GM18907 (cell line): ENCODE measurements around the gene MRPL36.
"Not testable (repeated sequence)": the region's sequence is repeated elsewhere in the genome, so short reads cannot be mapped to it uniquely, and the experiment has no call there.

Experiments used
- ATAC-seq: cut with Tn5 transposase; IDR thresholded peaks from one replicate; pipeline ENCODE4 v1.9.1; 2021; ENCODE audit warnings: mild to moderate bottlenecking, moderate library complexity; ENCODE audit not compliant: unreplicated experiment

Gene MRPL36

DNA sequence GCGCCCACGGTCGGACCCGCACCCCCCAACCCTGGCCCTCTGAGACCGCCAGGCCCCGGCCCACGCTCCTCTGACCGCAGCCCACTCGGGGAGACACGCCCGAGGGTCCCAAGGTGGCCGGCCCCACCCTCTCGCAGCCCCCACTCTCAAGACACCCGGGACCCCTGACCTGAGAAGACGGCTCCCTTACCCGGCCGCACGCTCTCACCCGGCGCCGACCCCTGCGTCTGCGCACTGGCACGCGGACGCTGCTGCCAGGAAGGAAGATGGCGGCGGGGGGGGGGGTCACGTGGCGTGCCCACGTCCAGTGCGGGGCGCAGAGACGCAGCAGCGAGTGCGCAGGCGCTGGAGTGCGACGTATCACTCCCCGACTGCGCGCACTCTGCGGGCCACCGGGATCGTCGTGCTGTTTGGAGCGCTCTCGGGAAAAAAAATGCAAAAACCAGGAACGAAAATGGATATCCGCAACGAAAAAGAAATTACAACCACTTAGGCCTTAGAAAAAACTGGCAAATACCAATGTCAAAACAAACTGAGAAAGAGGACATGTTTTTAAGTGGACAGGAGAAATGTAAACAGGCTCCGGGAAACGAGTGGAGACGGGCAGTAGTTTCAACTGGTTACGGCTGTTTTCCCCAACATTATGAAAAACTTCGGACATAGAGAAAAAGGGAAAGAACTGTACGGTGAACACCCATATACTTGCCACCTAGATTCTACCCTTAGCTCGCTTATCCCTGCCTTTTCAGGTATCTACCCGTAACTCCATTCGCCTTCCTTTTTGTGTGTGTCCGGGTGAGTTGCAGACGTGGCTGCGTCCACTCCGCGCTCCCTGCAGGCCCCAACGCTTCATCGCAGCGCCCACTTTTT is at the start of gene MRPL36:
MRPL36 (minus strand) TSS at position 236 of the 870 bp plus-strand sequence. CDS start 902 bp downstream, outside the sequence.
- peak; percentile 56 for ATAC-seq

GRCh38 chr5:1847611-1848010 is 48.0 kb upstream of the MRPL36 start:
- ATAC-seq, result no peak

- ATAC-seq, result no peak
Measured at GRCh38 chr5:1847056-1847455, 47.4 kb upstream of the MRPL36 start.

GRCh38 chr5:1846583-1846982 is 46.9 kb upstream of the MRPL36 start:
- ATAC-seq, result no peak

- ATAC-seq, result no peak
Measured at GRCh38 chr5:1845696-1846095, 46.1 kb upstream of the MRPL36 start.

DNA sequence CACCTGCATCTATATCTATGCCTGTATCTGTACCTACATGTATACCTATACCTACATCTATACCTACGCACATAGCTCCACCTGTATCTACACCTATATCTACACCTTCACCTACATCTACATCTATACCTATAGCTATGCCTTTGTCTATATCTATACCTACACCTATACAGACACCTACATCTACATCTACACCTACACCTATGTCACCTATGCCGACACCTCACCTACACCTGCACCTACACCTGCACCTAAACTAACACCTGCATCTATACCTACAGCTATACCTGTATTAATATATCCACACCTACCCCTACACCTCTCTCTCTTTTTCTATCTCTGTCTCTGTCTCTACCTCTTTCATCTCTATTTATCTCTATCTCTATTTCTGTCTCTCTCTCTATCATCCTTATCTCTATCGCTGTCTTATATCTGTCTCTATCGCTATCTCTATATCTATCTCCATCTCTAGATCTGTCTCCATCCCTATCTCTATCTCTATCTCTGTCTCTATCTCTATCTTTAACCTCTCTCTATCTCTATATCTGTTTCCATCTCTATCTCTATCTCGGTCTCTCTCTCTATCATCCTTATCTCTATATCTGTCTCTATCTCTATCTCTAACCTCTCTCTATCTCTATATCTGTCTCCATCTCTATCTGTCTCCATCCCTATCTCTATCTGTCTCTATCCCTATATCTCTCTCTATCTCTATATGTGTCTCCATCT is 45.2 kb upstream of the MRPL36 start:
- no peak for ATAC-seq

- not testable (repeated sequence) for ATAC-seq
Measured at GRCh38 chr5:1843761-1844160, 44.1 kb upstream of the MRPL36 start.

GRCh38 chr5:1842004-1842819 is 42.6 kb upstream of the MRPL36 start:
- no peak for ATAC-seq

DNA sequence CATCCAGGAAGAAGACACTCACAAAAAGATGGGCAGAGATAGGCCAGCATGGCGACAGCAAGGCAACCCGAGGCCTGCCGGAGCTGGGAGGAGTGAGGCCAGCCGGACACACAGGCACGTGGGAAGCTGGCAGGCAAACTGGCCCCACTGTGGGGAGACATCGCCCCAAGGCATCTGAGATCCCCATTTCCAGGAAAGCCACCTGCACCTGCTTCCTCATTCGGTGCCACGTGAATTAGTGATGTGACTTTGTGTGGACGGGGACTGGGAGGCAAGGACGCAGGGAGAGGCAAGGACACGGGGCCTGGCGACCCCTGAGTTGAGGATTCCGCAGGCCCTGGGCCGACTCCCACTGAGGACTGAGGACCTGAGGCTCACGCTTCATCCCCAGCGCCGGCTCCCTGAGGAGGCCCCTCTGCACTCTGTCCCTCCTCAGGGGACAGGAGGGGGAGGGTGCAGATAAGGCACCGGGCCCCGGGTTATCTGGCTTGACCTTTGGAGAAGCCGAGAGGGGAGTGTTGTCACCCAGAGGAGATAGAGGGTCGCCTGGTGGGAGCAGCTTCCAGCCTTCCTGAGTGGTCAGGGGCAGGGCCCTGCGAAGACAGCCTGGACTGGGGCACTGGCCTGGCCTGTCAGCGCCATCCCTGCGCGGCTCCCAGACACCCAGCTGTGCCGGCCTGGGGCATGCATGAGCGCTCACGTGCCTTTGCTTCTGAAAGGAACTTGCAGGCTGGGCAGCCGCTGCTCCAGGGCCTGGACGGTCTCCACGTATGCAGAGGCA is 41.3 kb upstream of the MRPL36 start:
- no peak for ATAC-seq

DNA sequence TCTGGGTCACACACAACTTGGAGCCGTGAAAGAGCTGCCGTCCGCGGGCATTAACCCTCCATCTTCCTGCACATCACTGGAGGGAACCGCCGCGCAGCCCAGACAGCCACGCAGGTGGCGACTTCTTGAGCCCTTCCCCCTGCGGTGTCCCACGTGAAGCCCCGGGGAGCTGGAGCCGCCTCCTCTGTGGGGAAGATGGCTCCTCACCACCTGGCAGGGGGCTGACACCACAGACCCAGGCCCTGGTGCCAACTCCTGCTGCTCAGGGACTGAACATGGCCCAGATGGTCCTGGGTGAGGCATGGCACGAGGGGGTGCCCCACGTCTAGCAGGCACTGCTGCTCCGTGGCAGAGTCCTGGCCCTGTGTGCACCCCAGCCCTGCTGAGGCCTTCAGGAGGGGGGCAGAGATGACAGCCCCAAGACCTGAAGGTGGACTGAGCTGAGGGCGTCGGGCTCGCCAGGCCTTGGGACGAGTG is 40.5 kb upstream of the MRPL36 start:
- no peak for ATAC-seq

DNA sequence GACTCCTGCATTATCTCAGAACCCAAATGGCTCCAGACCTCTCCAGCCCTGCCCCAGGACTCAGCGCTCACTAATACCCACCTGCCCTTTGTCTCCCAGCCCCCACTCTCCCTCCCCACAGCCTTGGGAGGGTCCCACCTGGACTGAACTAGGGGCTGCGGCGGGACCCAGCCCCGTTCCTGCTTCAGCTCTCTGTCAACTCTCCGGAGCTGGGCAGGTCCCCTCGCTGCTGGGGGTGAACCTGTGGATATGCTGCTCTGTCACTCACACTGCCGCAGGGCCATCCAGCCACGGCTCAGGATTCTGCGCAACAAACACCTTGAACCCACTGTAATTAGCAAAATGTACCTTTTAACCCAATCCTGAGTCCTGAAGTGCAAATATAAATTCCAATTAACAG is 38.4 kb upstream of the MRPL36 start:
- no peak for ATAC-seq

- ATAC-seq, result no peak
Measured at GRCh38 chr5:1836891-1837880, 37.5 kb upstream of the MRPL36 start.

DNA sequence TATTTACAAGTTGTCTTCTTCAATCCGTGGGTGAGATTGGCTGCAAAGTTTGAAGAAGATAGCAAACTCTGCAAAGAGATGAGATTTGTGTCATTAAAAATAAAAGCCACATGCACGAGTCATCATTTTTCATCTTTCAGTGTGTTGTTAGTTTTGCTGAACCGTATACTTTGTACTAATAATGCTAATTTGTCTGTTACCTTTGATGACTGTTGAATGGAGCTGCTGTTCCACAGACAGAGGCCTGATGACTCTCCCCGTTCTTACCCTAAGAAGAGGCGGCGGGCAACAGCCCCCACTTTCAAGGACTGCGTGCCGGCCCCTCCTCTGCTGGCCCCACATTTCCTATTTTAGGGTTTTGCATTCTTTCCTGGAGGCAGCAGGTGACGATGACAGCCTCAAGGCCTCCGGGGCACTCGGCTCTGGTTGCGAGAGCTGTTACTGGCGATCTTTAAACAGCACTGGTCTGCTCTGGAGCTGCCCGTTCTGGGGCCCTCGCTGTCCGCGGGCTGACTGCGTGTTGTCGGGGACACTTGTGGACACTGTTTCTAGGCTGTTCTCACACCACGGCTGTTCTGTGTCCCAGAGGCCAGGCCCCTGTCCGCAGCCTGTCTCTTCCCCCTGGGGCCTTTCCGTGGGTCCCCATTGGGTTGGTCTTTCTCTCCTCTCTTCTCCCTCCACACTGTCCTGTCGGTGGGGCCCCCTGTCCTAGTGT is 36.7 kb upstream of the MRPL36 start:
- no peak for ATAC-seq

- no peak for ATAC-seq
Measured at GRCh38 chr5:1835431-1835830, 35.8 kb upstream of the MRPL36 start.

DNA sequence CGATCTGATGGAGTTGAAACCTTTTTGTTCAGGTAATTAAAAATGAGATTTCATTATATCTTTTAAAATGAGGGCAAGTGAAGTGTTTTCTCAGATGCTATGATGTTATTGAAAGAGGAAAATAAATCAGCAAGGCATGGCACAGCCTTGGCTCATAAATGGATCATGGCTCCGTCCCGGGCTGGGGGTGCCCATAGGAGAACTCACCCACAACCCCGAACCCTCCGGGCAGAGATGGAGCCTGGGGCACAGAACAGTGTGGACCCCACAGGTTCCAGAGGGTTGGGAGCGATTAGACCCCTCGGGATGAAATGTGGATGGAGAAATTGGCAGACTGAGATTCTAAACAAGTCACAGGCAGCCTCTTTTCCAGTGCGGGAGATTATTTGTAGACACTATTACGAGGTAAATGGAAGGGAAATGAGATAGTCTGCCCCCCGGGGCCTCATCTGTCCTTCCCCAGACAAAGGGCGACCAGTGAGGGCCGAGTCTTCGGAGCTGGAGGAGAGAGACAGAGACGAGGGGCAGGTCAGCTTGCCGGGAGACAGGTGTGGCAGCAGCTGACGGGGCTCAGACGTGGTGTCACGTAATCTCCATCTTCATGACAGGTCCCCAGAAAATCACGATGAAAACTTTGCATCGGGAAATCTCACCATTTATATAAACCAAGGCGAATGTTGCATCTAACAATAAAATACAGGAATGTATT is 35.2 kb upstream of the MRPL36 start:
- no peak for ATAC-seq

DNA sequence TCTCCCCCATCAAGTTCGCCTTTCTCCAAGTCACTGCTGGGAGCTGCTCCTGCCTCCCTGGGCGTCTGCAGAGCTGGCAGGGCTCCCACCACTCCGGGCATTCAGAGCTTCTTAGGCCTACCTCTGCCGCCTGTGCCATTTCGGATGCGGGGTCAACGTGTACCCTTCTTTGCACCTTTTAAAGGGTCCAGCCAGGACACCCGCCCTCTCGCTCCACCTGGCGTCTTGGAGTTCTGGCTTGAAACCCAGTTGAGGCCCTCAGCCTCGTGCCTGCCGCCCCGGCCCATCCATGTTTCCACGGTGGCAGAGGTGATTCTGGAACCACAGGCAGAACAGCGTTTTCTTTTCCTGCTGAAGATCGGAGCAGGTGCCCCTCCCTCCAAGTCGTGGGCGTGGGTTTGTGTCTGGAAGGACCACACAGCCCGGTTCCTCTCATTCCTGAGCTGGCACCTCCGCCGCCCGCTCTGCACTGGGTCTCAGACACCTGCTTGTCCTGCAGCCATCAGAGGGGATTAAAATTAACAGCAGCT is 34.5 kb upstream of the MRPL36 start:
- no peak for ATAC-seq

DNA sequence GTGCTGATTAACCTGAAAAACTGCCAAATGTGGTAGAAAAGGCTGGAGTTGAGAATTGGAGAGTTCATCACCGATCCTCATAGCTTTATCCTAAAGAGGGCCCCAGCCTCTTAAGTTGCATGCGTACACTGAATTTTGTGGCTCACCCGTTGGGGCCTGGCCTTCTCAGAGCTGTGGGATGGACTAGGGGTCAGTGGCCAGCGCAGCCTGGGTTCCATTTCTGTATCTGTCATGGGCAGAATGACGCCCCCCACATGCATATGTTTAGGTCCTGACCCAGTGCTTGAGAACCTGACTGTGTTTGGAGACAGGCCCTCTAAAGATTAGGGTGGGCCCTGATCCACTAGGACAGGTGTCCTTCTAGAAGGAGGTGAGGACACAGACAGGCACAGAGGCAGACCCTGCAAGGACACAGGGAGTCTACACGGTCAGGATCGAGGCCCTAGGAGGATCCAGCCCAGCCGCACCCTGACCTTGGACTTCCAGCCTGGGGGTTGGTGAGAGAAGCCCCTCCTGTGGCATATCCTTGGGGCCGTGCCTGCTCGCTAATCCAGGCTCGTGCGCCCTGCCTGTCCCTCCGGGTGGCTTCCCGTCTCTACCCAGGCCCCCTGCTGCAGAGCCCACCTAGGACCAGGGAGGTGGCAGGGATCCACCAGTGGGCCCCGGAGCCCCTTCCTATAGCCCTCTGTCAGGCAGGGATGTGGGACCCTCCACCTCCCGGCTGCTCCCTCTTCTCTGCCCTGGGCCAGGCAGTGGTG is 33.8 kb upstream of the MRPL36 start:
- ATAC-seq, result no peak
